Gastrocnemius medialis (tissue), 4 donors: ENCODE data around the gene JADE2.

Source experiments
- CTCF ChIP-seq, 5 experiments: fragments of 450-650 bp in 3 of 5; fragments of 200-600 bp in 2 of 5; sonication (generic) in 2 of 5; IDR thresholded peaks in 4 of 5; conservative IDR thresholded peaks in 1 of 5; 1 replicate in 4 of 5; 2 replicates in 1 of 5; pipeline ENCODE4 v1.5.1; 2016 to 2019; ENCODE audit warnings: antibody characterized with exemption in 5 of 5, mild to moderate bottlenecking in 3 of 5, moderate library complexity in 3 of 5
- POLR2A ChIP-seq, 2 donors: fragments of 450-650 bp; IDR thresholded peaks; one replicate each; pipeline ENCODE4 v1.6.1; 2017; ENCODE audit warnings: antibody characterized with exemption in 2 of 2, mild to moderate bottlenecking in 2 of 2, moderate library complexity in 2 of 2

DNA sequence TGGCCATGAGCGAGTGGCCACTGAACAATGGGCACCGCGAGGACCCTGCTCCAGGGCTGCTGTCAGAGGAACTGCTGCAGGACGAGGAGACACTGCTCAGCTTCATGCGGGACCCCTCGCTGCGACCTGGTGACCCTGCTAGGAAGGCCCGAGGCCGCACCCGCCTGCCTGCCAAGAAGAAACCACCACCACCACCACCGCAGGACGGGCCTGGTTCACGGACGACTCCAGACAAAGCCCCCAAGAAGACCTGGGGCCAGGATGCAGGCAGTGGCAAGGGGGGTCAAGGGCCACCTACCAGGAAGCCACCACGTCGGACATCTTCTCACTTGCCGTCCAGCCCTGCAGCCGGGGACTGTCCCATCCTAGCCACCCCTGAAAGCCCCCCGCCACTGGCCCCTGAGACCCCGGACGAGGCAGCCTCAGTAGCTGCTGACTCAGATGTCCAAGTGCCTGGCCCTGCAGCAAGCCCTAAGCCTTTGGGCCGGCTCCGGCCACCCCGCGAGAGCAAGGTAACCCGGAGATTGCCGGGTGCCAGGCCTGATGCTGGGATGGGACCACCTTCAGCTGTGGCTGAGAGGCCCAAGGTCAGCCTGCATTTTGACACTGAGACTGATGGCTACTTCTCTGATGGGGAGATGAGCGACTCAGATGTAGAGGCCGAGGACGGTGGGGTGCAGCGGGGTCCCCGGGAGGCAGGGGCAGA, 53.3 kb downstream of the JADE2 start:
- no peak for TF ChIP-seq CTCF (IDR thresholded peaks at IDR 0.05 in 4 of 5, conservative IDR thresholded peaks at IDR 0.05 in 1 of 5)
- TF ChIP-seq POLR2A (IDR thresholded peaks at IDR 0.05), result no peak
